Anterior cingulate cortex (tissue), 58 donors: ENCODE measurements around the gene GRIPAP1.
"Not testable (repeated sequence)": the region's sequence is repeated elsewhere in the genome, so short reads cannot be mapped to it uniquely, and the experiment has no call there.

Experiments used
- DNase-seq, 58 donors: peaks; one replicate each; lab custom pipeline; 2025; lab: John Stamatoyannopoulos, UW

The GRIPAP1 gene

GRCh38 chrX:48998391-48998790, 3.7 kb downstream of the GRIPAP1 start:
- no peak for DNase-seq

- DNase-seq: no peak
Measured at GRCh38 chrX:48997865-48998264, 4.2 kb downstream of the GRIPAP1 start.

- DNase-seq: no peak
Measured at GRCh38 chrX:48997455-48997854, 4.6 kb downstream of the GRIPAP1 start.

- DNase-seq: no peak
Measured at GRCh38 chrX:48996969-48997368, 5.1 kb downstream of the GRIPAP1 start.

- no peak for DNase-seq
Measured at GRCh38 chrX:48992341-48992740, 9.7 kb downstream of the GRIPAP1 start.

GRCh38 chrX:48989483-48989882, 12.6 kb downstream of the GRIPAP1 start:
- DNase-seq: no peak

- no peak for DNase-seq
Measured at GRCh38 chrX:48983896-48984295, 18.2 kb downstream of the GRIPAP1 start.

- peak in 1 of 58 donors; percentile 2 for DNase-seq
Measured at GRCh38 chrX:48983081-48983480, 19.0 kb downstream of the GRIPAP1 start.

GRCh38 chrX:48981178-48981577, 20.9 kb downstream of the GRIPAP1 start:
- no peak for DNase-seq

GRCh38 chrX:48980341-48980740, 21.7 kb downstream of the GRIPAP1 start:
- DNase-seq: not testable (repeated sequence)

GRCh38 chrX:48978226-48978625, 23.8 kb downstream of the GRIPAP1 start:
- DNase-seq: no peak

GRCh38 chrX:48976086-48976485, 26.0 kb downstream of the GRIPAP1 start:
- DNase-seq: no peak

GRCh38 chrX:48975541-48975940, 26.5 kb downstream of the GRIPAP1 start:
- DNase-seq: no peak

GRCh38 chrX:48975041-48975440, 27.0 kb downstream of the GRIPAP1 start:
- no peak for DNase-seq

GRCh38 chrX:48974574-48974973, 27.5 kb downstream of the GRIPAP1 start:
- DNase-seq: no peak

- DNase-seq: no peak
Measured at GRCh38 chrX:48974033-48974432, 28.0 kb downstream of the GRIPAP1 start.

- DNase-seq: peak in 21 of 58 donors; percentile 0 to 33 (median 6)
Measured at GRCh38 chrX:48972220-48973164, 29.6 kb downstream of the GRIPAP1 start.

- peak in 43 of 58 donors; percentile 1 to 62 (median 16) for DNase-seq
Measured at GRCh38 chrX:48971249-48972219, 30.5 kb downstream of the GRIPAP1 start, which contains the start of gene KCND1. TSS of gene KCND1 (minus strand) at chrX:48971844. CDS start at chrX:48970271, 1,573 bp downstream.

GRCh38 chrX:48969471-48969870, 32.6 kb downstream of the GRIPAP1 start:
- no peak for DNase-seq

GRCh38 chrX:48968377-48968776, 33.7 kb downstream of the GRIPAP1 start:
- DNase-seq: no peak
